K562 (cell line): ENCODE measurements around the gene PRKD2. TPM values are rescaled to one million over a fixed set of nuclear protein-coding genes. Genes with fewer than 3 reads are reported as not detected.
A peak's percentile ranks its signal among the peaks of the same experiment; 100 is the strongest.
"Not testable (repeated sequence)": the region's sequence is repeated elsewhere in the genome, so short reads cannot be mapped to it uniquely, and the experiment has no call there.

Experiments
- ATAC-seq: fragments of 200-7000 bp; cut with Tn5 transposase; 3 replicates; pipeline ENCODE4 v1.9.1; 2020; ENCODE audit warnings: moderate library complexity
- BruUV-seq: library from RNA; stranded (reverse); fragments of 400-500 nt; replicated peaks from 2 replicates; lab custom pipeline; 2021; lab: Mats Ljungman, UMichigan
- CTCF ChIA-PET: fragments of 300-600 bp; formaldehyde crosslinking; extraction: SDS; loops from one replicate; lab custom pipeline; 2021; ENCODE audit warnings: low intra/inter-chr PET ratio; lab: Yijun Ruan, JAX
- POLR2A ChIA-PET: fragments of 300-600, 350-650 bp; sonication (Branson Sonifier 250); formaldehyde crosslinking; extraction: SDS; loops from one replicate; lab custom pipeline; 2021; ENCODE audit warnings: antibody characterized with exemption, inconsistent platforms; lab: Yijun Ruan, JAX
- DNase-seq, 4 experiments: peaks; one replicate each; pipeline versions ENCODE4 v3.0.0 to v3.0.0-alpha.2; 2011 to 2018; ENCODE audit warnings: low spot score in 3 of 4, mixed read lengths in 3 of 4; ENCODE audit errors: extremely low read depth in 1 of 4
- FAIRE-seq: peaks from 2 replicates; lab custom pipeline; 2011; peaks lifted over from hg19 to GRCh38; lab: Jason Lieb, UNC
- H2AFZ ChIP-seq: 2 replicates; pipeline ENCODE4 v1.6.0; 2011; ENCODE audit warnings: low read depth, low read length, control low read depth, inconsistent platforms
- H3K27ac ChIP-seq: fragments of 200-600 bp; 3 replicates; pipeline ENCODE4 v1.8.0; 2011; ENCODE audit warnings: low read depth, mild to moderate bottlenecking, control low read depth, inconsistent platforms, low read length, moderate library complexity, mixed read lengths; ENCODE audit errors: extremely low read depth
- H3K27me3 ChIP-seq, 2 experiments: fragments of 300-600 bp in 1 of 2; 2 replicates in 1 of 2; 3 replicates in 1 of 2; pipeline versions ENCODE4 v1.6.0 to v1.8.0; 2011; ENCODE audit warnings: inconsistent platforms in 2 of 2, low read length in 2 of 2, mild to moderate bottlenecking in 1 of 2, mixed read lengths in 1 of 2, moderate library complexity in 1 of 2; ENCODE audit not compliant: control insufficient read depth in 2 of 2, insufficient read depth in 2 of 2
- H3K36me3 ChIP-seq: fragments of 300-600 bp; 3 replicates; pipeline ENCODE4 v1.8.0; 2011; ENCODE audit warnings: mild to moderate bottlenecking, low read length, inconsistent platforms; ENCODE audit not compliant: control insufficient read depth, insufficient read depth
- H3K4me1 ChIP-seq, 2 experiments: fragments of 200-600 bp in 1 of 2; replicated peaks in 1 of 2; 2 replicates in 1 of 2; 3 replicates in 1 of 2; pipeline versions ENCODE4 v1.5.1 to v1.8.0; 2011; ENCODE audit warnings: inconsistent platforms in 2 of 2, low read length in 2 of 2, mild to moderate bottlenecking in 1 of 2, mixed read lengths in 1 of 2, moderate library complexity in 1 of 2; ENCODE audit not compliant: control insufficient read depth in 2 of 2, insufficient read depth in 2 of 2
- H3K4me2 ChIP-seq: 2 replicates; pipeline ENCODE4 v1.6.1; 2011; ENCODE audit warnings: low read length, control low read depth, inconsistent platforms, mixed read lengths; ENCODE audit not compliant: insufficient read depth
- H3K4me3 ChIP-seq: fragments of 200-600 bp; sonication (generic), shearing (Covaris generic); 2 replicates; pipeline ENCODE4 v1.5.1; 2016; ENCODE audit warnings: control low read depth, inconsistent platforms
- H3K79me2 ChIP-seq: fragments of 200-600 bp; 3 replicates; pipeline ENCODE4 v1.8.0; 2011; ENCODE audit warnings: low read length, inconsistent platforms; ENCODE audit not compliant: control insufficient read depth, insufficient read depth
- H3K9ac ChIP-seq, 2 experiments: 2 replicates each; pipeline versions ENCODE4 v1.6.0 to v1.6.1; 2011; ENCODE audit warnings: low read depth in 2 of 2, low read length in 2 of 2, control low read depth in 1 of 2, inconsistent platforms in 1 of 2, mild to moderate bottlenecking in 1 of 2, mixed read lengths in 1 of 2; ENCODE audit not compliant: insufficient read depth in 1 of 2
- H3K9me1 ChIP-seq: one replicate; pipeline ENCODE4 v1.6.0; 2011; ENCODE audit warnings: inconsistent platforms, mild to moderate bottlenecking, low read length, moderate library complexity; ENCODE audit not compliant: control insufficient read depth, insufficient read depth
- H3K9me3 ChIP-seq: replicated peaks from 2 replicates; pipeline ENCODE4 v1.5.1; 2011; ENCODE audit warnings: low read depth, low read length, inconsistent platforms; ENCODE audit not compliant: control insufficient read depth, insufficient read depth
- H4K20me1 ChIP-seq: replicated peaks from 2 replicates; pipeline ENCODE4 v1.6.1; 2011; ENCODE audit warnings: low read length, inconsistent platforms, mixed read lengths; ENCODE audit not compliant: control insufficient read depth, insufficient read depth
- EP400 ChIP-seq: fragments of 450-650 bp; IDR thresholded peaks from 2 replicates; pipeline ENCODE4 v1.6.1; 2017; ENCODE audit warnings: antibody characterized with exemption, mild to moderate bottlenecking, moderate library complexity
- FOXK2 ChIP-seq, 2 experiments: fragments of 450-650 bp; IDR thresholded peaks in 1 of 2; conservative IDR thresholded peaks in 1 of 2; 2 replicates each; pipeline ENCODE4 v1.6.1; 2016; ENCODE audit warnings: low read depth in 2 of 2, mild to moderate bottlenecking in 1 of 2
- HDAC2 ChIP-seq: fragments of 450-650 bp; IDR thresholded peaks from 2 replicates; pipeline ENCODE4 v1.6.1; 2016; ENCODE audit warnings: mild to moderate bottlenecking
- KLF6 ChIP-seq: fragments of 250-450 bp; sonication (Bioruptor Pico); IDR thresholded peaks from 2 replicates; pipeline ENCODE4 v1.4.0; 2020; ENCODE audit warnings: mild to moderate bottlenecking, moderate library complexity, borderline replicate concordance
- L3MBTL2 ChIP-seq: fragments of 450-650 bp; IDR thresholded peaks from 2 replicates; pipeline ENCODE4 v1.6.1; 2016; ENCODE audit warnings: mild to moderate bottlenecking, moderate library complexity
- PKNOX1 ChIP-seq: fragments of 450-650 bp; IDR thresholded peaks from 2 replicates; pipeline ENCODE4 v1.6.1; 2016
- RNF2 ChIP-seq: sonication (generic); IDR thresholded peaks from 2 replicates; pipeline ENCODE4 v1.6.1; 2016
- USF1 ChIP-seq: sonication (generic); formaldehyde crosslinking; IDR thresholded peaks from 2 replicates; pipeline ENCODE4 v1.9.0; 2022; ENCODE audit warnings: mild to moderate bottlenecking, missing genetic modification reagents
- YY1 ChIP-seq, 3 experiments: IDR thresholded peaks; 2 replicates each; pipeline ENCODE4 v1.6.1; 2011; ENCODE audit warnings: low read length in 2 of 3, mild to moderate bottlenecking in 2 of 3, moderate library complexity in 2 of 3, borderline replicate concordance in 1 of 3, control low read depth in 1 of 3, low read depth in 1 of 3; ENCODE audit not compliant: insufficient read depth in 3 of 3, insufficient replicate concordance in 2 of 3, control insufficient read depth in 1 of 3, insufficient read length in 1 of 3; ENCODE audit errors: extremely low read depth in 1 of 3
- ZNF175 ChIP-seq: fragments of 200-800 bp; sonication (Bioruptor generic); IDR thresholded peaks from 2 replicates; pipeline ENCODE4 v1.6.1; 2016; ENCODE audit warnings: low read depth, mild to moderate bottlenecking, missing genetic modification characterization, missing compliant biosample characterization
- ZNF3 ChIP-seq: fragments of 250-450 bp; sonication (Bioruptor Pico); IDR thresholded peaks from 2 replicates; pipeline ENCODE4 v1.5.0; 2021; ENCODE audit warnings: mild to moderate bottlenecking, moderate library complexity
- ZNF592 ChIP-seq: fragments of 450-650 bp; IDR thresholded peaks from 2 replicates; pipeline ENCODE4 v1.6.1; 2017; ENCODE audit warnings: antibody characterized with exemption, mild to moderate bottlenecking
- WGBS: fragments of 100-300 bp; shearing (Covaris generic); methylation state at CpG from one replicate; pipeline ENCODE4 v1.1.6; 2016; ENCODE audit warnings: low coverage, mixed read lengths; ENCODE audit not compliant: insufficient coverage; ENCODE audit errors: missing lambda C conversion rate; 5-methylcytosine and 5-hydroxymethylcytosine counted together
- in situ Hi-C: fragments of 300-500 bp; cut with MboI; formaldehyde crosslinking; loops from 4 replicates; pipeline ENCODE4 v1.15.0; 2018; ENCODE audit warnings: inconsistent platforms, mixed read lengths
- intact Hi-C: fragments of 100-400 bp; cut with micrococcal nuclease; formaldehyde crosslinking; loops from 2 replicates; pipeline ENCODE4 v1.14.2; 2022
- polyA plus RNA-seq, 8 experiments: library from polyadenylated mRNA; depleted of rRNA in 4 of 8; stranded (reverse) in 5 of 8; unstranded in 3 of 8; fragments of >200 nt; fragmentation: Nextera tagmentation in 2 of 8; fragmentation: Illumina TruSeq in 1 of 8; extraction: Ambion mirVana in 2 of 8; extraction: Trizol in 1 of 8; gene quantifications; 2 replicates each; pipeline versions ENCODE4 v1.2.1 to v1.2.3, GENCODE V29; 2011 to 2014; ENCODE audit warnings: inconsistent platforms in 1 of 8, missing spikeins in 1 of 8
- total RNA-seq, 7 experiments: library from RNA; depleted of rRNA in 6 of 7; stranded (reverse); fragments of >200 nt in 6 of 7; fragmentation: Illumina TruSeq in 2 of 7; extraction: Trizol in 2 of 7; gene quantifications; 2 replicates each; pipeline versions ENCODE4 v1.2.1 to v1.2.3, GENCODE V29; 2011 to 2021; ENCODE audit warnings: low replicate concordance in 1 of 7
- TF ChIP-seq, protein P1 (sequence below): sonication (generic); formaldehyde crosslinking; IDR thresholded peaks from 2 replicates; pipeline ENCODE4 v1.4.0; 2020; ENCODE audit warnings: mild to moderate bottlenecking, missing genetic modification reagents

Gene PRKD2
- total and polyA plus RNA-seq, 9 of the 15 experiments (the other 6 are each of a cell fraction or from before 2014, with no cell fraction given), result 1.8 to 60.0 (median 15.0) TPM

DNA sequence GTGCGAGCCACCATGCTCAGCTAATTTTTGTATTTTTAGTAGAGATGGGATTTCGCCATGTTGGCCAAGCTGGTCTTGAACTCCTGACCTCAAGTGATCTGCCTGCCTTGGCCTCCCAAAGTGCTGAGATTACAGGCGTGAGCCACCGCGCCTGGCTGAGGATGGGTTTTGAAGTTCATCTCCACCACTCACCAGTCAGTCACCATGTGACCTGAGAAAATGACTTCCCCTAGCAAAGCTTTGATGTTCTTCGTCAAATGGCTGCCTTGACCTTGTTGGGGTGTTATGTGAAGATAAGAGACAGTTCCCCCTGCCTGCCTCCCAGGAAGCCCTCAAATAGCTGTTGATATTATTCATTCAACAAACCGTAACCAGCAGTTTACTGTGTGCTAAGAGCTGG, 87.9 kb downstream of the PRKD2 start:
- H3K79me2 ChIP-seq, CTCF ChIA-PET, in situ Hi-C loops, H3K9me3 ChIP-seq, H3K9me1 ChIP-seq, H3K4me3 ChIP-seq, intact Hi-C loops, H3K27me3 ChIP-seq, H4K20me1 ChIP-seq, BruUV-seq, H3K36me3 ChIP-seq: not testable (repeated sequence)
- H3K4me2 ChIP-seq, result peak overlapping the region; percentile 43
- H3K27ac ChIP-seq, result peak overlapping the region; percentile 64
- ATAC-seq (peak; percentile 39), FAIRE-seq (peak; percentile 94), DNase-seq (peak in 3 of 4 experiments; percentile 40 to 89 (median 77))
- POLR2A ChIA-PET, result interaction anchor here (0.6 kb wide), 3 partner anchors 27 to 85 kb away, joined by 3 read pairs; no protein-coding TSS in a partner anchor
- peak overlapping the region; percentile 86 for H2AFZ ChIP-seq
- 31% methylated on average over 7 of the region's 7 CpGs for WGBS
- peak overlapping the region in 1 of 2 experiments; percentile 14; a peak in 1 of 4 replicates for H3K9ac ChIP-seq
- peaks cover 52 to 73% of the 10 kb centered on the region in 2 experiments for H3K4me1 ChIP-seq
- 0 out of 2 replicates have a peak, but pooled peaks have one; percentile 43 for TF ChIP-seq HDAC2
- TF ChIP-seq L3MBTL2, result peak; percentile 70
- peak; percentile 36; the same call in 1 of the 2 replicates for TF ChIP-seq EP400
- TF ChIP-seq USF1 (CRISPR knock-in tag), result peak; percentile 86
- peak; percentile 45; the same call in 1 of the 2 replicates for TF ChIP-seq ZNF175 (CRISPR knock-in tag)
- TF ChIP-seq PKNOX1, result peak; percentile 58; the same call in 1 of the 2 replicates
- 0 out of 2 replicates have a peak, but pooled peaks have one; percentile 18 for TF ChIP-seq KLF6 (CRISPR knock-in tag)
- TF ChIP-seq, protein P1, sequence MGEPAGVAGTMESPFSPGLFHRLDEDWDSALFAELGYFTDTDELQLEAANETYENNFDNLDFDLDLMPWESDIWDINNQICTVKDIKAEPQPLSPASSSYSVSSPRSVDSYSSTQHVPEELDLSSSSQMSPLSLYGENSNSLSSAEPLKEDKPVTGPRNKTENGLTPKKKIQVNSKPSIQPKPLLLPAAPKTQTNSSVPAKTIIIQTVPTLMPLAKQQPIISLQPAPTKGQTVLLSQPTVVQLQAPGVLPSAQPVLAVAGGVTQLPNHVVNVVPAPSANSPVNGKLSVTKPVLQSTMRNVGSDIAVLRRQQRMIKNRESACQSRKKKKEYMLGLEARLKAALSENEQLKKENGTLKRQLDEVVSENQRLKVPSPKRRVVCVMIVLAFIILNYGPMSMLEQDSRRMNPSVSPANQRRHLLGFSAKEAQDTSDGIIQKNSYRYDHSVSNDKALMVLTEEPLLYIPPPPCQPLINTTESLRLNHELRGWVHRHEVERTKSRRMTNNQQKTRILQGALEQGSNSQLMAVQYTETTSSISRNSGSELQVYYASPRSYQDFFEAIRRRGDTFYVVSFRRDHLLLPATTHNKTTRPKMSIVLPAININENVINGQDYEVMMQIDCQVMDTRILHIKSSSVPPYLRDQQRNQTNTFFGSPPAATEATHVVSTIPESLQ (CRISPR knock-in tag), result 0 out of 2 replicates have a peak, but pooled peaks have one; percentile 3
- 0 out of 2 replicates have a peak, but pooled peaks have one; percentile 71 for TF ChIP-seq ZNF3
- TF ChIP-seq ZNF592, result 0 out of 2 replicates have a peak, but pooled peaks have one; percentile 30
- TF ChIP-seq YY1 (IDR thresholded peaks at IDR 0.05; ENCODE audit: borderline replicate concordance in 1 of 3, control insufficient read depth in 1 of 3, extremely low read depth in 1 of 3, insufficient read depth in 3 of 3, insufficient read length in 1 of 3, insufficient replicate concordance in 2 of 3, low read depth in 1 of 3, low read length in 2 of 3), result peak; percentile 43 to 93 (median 56)
- peak; percentile 56; the same call in 1 of the 2 replicates for TF ChIP-seq RNF2
- peak in 1 of 2 experiments; percentile 35; a peak in 1 of 4 replicates for TF ChIP-seq FOXK2 (conservative IDR thresholded peaks at IDR 0.05 in 1 of 2, IDR thresholded peaks at IDR 0.05 in 1 of 2; ENCODE audit: low read depth in 2 of 2)
